Stimulated activated CD4-positive, alpha-beta T cell treated with anti-CD3 and anti-CD28 coated beads, Interleukin-12 subunit alpha, Interleukin-12 subunit beta, amount 100 ng/mL, for 48 hours (primary cell): Measurements from ENCODE around the gene CLTCL1.

ENCODE experiments used
- DNase-seq, 3 donors: peaks; one replicate each; pipeline ENCODE4 v3.0.0-alpha.2; 2020; ENCODE audit warnings: low read depth in 2 of 3, low spot score in 1 of 3

CLTCL1 gene

GRCh38 chr22:19197997-19198865 lies 93.3 kb downstream of the CLTCL1 start:
- DNase-seq, result no peak

GRCh38 chr22:19196841-19197612 lies 94.5 kb downstream of the CLTCL1 start:
- DNase-seq, result no peak

DNA sequence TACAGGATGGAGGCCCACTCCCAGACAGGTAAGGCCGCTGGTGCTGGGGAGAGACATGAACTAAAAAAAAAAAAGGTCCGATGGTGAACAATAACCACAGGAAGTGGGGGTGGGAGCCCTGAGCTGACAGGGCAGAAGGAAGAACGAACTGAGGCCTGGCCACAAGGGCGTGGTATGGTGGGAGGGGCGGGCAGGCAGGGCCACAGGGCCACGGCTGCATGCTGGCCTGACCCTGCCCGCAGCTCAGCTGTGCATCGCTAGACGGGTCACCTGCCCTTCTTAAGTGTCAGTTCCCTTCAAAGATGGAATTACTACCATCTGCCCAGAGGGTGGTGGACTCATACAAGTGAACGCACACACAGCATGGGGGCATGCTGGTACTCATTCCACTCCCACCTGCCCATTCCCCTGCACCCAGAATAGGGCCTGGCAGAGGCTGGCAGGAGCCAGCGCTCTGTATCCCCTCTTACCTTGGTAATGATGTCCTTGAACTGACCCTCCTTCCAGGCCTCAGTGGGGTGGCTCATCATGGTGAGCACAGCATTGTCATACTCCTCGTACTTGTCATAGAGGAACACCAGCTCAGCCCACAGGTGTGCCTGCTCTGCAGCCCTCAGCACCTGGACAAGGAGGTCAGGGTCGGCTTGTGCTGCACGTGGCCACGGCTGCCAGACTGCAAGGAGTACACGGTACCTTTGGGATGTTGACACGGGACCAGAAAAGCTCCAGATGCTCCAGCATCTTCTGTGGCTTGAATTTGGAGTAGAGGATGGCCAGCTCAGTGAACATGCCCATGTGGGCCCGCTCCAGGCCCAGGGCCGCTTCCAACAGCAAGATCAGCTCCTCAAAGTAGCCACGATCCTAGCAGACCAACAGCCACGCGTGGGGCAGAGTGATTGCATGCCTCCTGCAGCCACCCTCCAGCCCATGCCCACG lies 95.5 kb downstream of the CLTCL1 start:
- no peak for DNase-seq

- no peak for DNase-seq
These were observed 96.6 kb downstream of the CLTCL1 start for GRCh38 chr22:19194766-19195536.

- DNase-seq, result no peak
These were observed 97.6 kb downstream of the CLTCL1 start for GRCh38 chr22:19193879-19194278.

- no peak for DNase-seq
These were observed 103.6 kb downstream of the CLTCL1 start for GRCh38 chr22:19187716-19188563.

DNA sequence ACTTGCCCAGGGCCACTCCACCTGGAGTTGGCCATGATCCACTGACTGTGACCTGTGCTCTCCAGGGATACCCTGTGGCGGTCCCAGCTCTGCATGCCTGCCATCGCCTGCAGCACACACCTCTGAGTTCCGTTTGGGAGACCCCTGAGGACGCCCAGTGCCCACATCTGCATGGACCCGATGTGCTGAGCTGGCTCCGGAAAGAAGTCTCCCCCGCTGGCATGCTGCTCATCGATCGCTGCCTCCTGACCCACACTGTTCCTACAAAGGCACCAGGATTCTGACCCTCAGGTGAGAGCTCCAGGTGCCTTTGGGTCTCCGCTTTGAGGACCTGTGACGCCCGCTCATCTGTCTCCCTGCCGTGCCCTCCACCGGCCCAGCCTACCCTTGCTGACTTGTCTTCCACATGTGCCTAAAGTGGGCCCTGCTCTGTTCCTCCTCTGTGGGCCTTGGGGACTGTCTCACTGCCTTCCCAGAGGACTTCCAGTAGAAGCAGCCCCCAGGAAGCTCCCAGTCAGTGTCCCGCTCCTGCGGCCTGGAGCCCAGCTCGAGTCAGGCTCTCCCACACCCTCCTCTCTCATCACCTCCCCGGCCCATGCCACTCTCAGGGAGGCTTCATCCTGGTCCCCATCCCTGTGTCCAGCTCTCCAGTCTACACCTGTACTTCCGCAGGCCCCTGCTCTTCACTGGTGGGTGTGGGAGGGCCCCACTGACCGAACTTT lies 107.1 kb downstream of the CLTCL1 start:
- DNase-seq, result no peak

DNA sequence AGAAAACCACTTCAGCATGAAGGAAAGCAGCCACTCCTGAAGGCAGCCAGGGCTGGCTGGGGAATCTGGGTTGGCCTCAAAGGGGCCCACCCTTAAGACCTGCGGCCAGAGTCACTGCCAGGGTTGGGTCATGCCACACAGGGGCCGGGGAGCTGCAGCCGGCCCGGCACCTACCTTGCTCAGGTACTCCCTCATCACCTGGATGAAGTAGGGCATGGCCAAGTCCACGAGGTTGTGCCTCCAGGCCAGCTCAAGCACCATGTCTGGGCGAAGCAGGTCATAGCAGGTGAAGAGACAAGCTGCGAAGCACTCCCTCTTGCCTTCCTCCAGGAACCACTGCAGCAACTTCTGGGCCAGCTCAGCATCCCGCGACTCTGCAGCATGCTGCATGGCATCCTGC lies 108.3 kb downstream of the CLTCL1 start:
- no peak for DNase-seq

GRCh38 chr22:19182472-19183157 lies 108.9 kb downstream of the CLTCL1 start:
- peak in 1 of 3 donors; percentile 25 for DNase-seq

DNA sequence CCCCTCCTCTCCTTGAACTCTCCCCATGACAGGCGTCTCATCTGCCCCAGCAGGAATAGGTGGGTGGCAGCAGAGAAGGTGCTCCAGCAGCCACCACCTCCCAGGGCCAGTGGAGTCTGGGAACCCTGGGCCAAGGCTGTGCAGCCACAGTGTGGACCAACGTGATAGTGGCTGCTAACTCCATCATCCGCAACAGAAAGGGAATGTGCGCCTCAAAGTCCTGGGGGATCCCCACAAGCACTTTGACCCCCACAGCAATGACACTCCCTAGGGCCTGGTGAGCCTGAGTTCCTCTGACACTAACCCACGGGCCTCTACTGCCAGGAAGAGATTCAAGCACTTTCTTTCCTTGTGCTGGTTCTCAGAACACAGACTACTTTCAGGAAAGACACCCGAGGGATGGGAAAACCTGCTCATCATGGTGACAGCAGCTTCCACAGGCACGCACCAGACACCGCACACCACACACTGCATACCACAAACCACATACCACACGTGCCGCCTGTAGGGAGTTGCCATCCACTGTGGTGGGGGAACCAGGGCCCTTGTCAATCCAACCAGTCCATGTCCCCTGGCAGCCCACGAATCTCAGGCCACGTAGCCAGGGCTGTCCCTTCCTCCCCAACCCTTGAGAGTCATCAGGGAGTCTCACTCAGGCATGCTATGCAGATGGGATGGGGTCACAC lies 109.6 kb downstream of the CLTCL1 start:
- DNase-seq, result peak in 1 of 3 donors; percentile 31

GRCh38 chr22:19180740-19181410 lies 110.6 kb downstream of the CLTCL1 start:
- DNase-seq, result no peak

GRCh38 chr22:19180234-19180633 lies 111.3 kb downstream of the CLTCL1 start:
- DNase-seq, result no peak

DNA sequence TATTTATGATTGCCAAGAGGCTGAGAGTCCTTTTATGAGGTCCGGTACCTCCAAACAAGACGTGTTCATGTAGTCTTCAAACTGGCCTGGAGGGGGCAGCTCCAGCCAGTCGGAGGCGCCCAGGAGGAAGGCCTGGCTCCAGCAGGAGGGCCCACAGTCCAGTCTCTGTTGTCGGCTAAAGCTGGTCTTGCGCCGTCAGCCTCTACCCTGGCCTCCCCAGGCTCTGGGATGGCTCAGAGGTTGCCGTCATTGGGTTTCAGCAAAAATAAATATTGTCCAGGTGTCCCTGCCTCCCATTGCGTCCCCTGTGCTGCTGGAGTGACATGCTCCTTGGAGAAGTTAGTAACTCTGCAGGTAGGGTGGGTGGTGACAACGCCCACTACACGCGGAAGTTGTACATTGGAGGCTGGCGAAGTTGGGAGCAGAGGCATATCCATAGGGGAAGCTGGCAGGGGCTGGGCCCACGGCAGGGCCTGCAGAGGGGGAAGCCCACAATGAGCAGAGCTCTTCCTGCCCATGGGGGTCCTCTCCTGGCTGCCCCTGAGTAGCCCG lies 111.9 kb downstream of the CLTCL1 start:
- peak in 2 of 3 donors; percentile 20 to 32 for DNase-seq

- peak; percentile 70 to 91 (median 82) for DNase-seq
These were observed 112.6 kb downstream of the CLTCL1 start, which contains the start of gene SLC25A1 for GRCh38 chr22:19178657-19179496. Gene SLC25A1, minus strand, starts transcription at chr22:19178736. Its CDS starts 63 bp downstream, at chr22:19178673.

- DNase-seq, result peak in 1 of 3 donors; percentile 13
These were observed 113.4 kb downstream of the CLTCL1 start for GRCh38 chr22:19178065-19178656.
